ENCODE data around the gene BST1.

BST1 gene

GRCh38 chr4:15737255-15737654 is 34.4 kb downstream of the BST1 start:
- H3K4me1 ChIP-seq (ENCODE audit: control insufficient read depth, low read depth, low read length) = no peaks in the 10 kb centered on the region
- H3K27me3 ChIP-seq (ENCODE audit: control insufficient read depth, insufficient read depth, low read length) = no peaks in the 10 kb centered on the region
- no peaks in the 10 kb centered on the region for H3K36me3 ChIP-seq (ENCODE audit: control insufficient read depth, low read depth, low read length)
- no peak overlapping the region for H3K27ac ChIP-seq (ENCODE audit: low read length)
- no peak overlapping the region for H3K9ac ChIP-seq (ENCODE audit: low read length)
- no peaks in the 10 kb centered on the region for H3K9me3 ChIP-seq (ENCODE audit: control insufficient read depth, low read depth, low read length)
- H3K4me3 ChIP-seq (ENCODE audit: low read length) = no peak overlapping the region

DNA sequence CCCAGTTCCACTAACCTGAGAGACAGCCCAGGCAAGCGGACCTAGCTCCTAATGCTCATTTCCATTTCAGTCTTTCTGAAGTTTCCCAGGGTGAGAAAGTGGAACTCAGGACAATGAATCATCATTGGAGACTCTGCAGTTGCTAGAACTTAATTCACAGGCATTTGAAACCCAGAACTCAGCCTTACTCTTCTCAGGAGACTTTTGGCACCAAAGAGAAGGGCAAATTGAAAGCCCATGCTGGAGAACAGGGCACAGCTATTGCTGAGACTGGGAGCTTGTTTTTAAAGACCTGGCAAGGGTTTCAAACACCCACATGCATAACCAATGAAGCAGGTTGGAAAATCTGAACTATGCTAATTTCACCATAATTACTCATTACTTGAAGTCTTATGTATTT is 36.0 kb downstream of the BST1 start:
- no peaks in the 10 kb centered on the region for H3K4me1 ChIP-seq (ENCODE audit: control insufficient read depth, low read depth, low read length)
- no peak overlapping the region for H3K4me3 ChIP-seq (ENCODE audit: low read length)
- H3K9ac ChIP-seq (ENCODE audit: low read length) = no peak overlapping the region
- no peaks in the 10 kb centered on the region for H3K9me3 ChIP-seq (ENCODE audit: control insufficient read depth, low read depth, low read length)
- no peaks in the 10 kb centered on the region for H3K36me3 ChIP-seq (ENCODE audit: control insufficient read depth, low read depth, low read length)
- no peak overlapping the region for H3K27ac ChIP-seq (ENCODE audit: low read length)
- H3K27me3 ChIP-seq (ENCODE audit: control insufficient read depth, insufficient read depth, low read length) = no peaks in the 10 kb centered on the region

DNA sequence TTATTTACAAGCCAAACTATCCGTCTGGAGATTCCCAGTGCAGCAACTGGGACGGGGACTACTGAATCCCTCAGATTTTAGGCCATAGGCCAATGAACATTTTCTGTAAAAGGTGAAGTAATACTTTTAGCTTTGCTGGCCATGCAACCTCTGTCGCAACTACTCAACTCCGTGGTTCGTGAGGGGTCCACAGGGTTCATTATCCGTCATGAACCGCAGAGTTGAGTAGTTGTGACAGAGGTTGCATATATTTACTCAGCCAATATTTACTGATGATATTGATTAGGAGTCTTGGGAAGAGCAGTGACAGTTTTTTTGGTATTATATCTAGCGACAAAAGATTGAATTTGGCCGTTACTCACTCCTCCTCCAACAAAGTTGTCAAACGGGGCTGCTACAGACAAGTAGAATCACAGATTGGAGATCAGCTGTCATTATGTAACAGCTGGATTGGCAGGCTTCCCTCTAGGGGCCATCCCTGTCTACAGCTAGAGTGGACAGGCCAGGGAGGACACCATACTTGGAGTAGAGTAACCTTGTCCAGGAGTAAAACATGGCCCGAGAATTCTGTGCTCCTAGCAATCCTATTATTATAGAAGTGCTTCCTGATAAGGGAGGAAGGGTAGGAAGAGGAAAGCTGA is 38.0 kb downstream of the BST1 start:
- Histone ChIP-seq H3K4me1 (ENCODE audit: control insufficient read depth, low read depth, low read length) (no peaks in the 10 kb centered on the region), H3K9ac (ENCODE audit: low read length) (no peak overlapping the region), H3K4me3 (ENCODE audit: low read length) (no peak overlapping the region), H3K36me3 (ENCODE audit: control insufficient read depth, low read depth, low read length) (no peaks in the 10 kb centered on the region), H3K9me3 (ENCODE audit: control insufficient read depth, low read depth, low read length) (no peaks in the 10 kb centered on the region), H3K27ac (ENCODE audit: low read length) (no peak overlapping the region), H3K27me3 (ENCODE audit: control insufficient read depth, insufficient read depth, low read length) (no peaks in the 10 kb centered on the region)

- Histone ChIP-seq H3K9me3 (ENCODE audit: control insufficient read depth, low read depth, low read length) (no peaks in the 10 kb centered on the region), H3K4me1 (ENCODE audit: control insufficient read depth, low read depth, low read length) (no peaks in the 10 kb centered on the region), H3K27ac (ENCODE audit: low read length) (no peak overlapping the region), H3K27me3 (ENCODE audit: control insufficient read depth, insufficient read depth, low read length) (no peaks in the 10 kb centered on the region), H3K36me3 (ENCODE audit: control insufficient read depth, low read depth, low read length) (no peaks in the 10 kb centered on the region), H3K4me3 (ENCODE audit: low read length) (no peak overlapping the region), H3K9ac (ENCODE audit: low read length) (no peak overlapping the region)
Measured at GRCh38 chr4:15742083-15742582, 39.3 kb downstream of the BST1 start.

GRCh38 chr4:15742637-15743036 is 39.8 kb downstream of the BST1 start:
- H3K9ac ChIP-seq (ENCODE audit: low read length) = no peak overlapping the region
- no peaks in the 10 kb centered on the region for H3K36me3 ChIP-seq (ENCODE audit: control insufficient read depth, low read depth, low read length)
- no peaks in the 10 kb centered on the region for H3K4me1 ChIP-seq (ENCODE audit: control insufficient read depth, low read depth, low read length)
- no peak overlapping the region for H3K4me3 ChIP-seq (ENCODE audit: low read length)
- no peaks in the 10 kb centered on the region for H3K27me3 ChIP-seq (ENCODE audit: control insufficient read depth, insufficient read depth, low read length)
- H3K9me3 ChIP-seq (ENCODE audit: control insufficient read depth, low read depth, low read length) = no peaks in the 10 kb centered on the region
- no peak overlapping the region for H3K27ac ChIP-seq (ENCODE audit: low read length)

GRCh38 chr4:15744016-15744545 is 41.2 kb downstream of the BST1 start:
- Histone ChIP-seq H3K27me3 (ENCODE audit: control insufficient read depth, insufficient read depth, low read length) (no peaks in the 10 kb centered on the region), H3K9me3 (ENCODE audit: control insufficient read depth, low read depth, low read length) (no peaks in the 10 kb centered on the region), H3K4me1 (ENCODE audit: control insufficient read depth, low read depth, low read length) (no peaks in the 10 kb centered on the region), H3K4me3 (ENCODE audit: low read length) (no peak overlapping the region), H3K36me3 (ENCODE audit: control insufficient read depth, low read depth, low read length) (no peaks in the 10 kb centered on the region), H3K27ac (ENCODE audit: low read length) (no peak overlapping the region), H3K9ac (ENCODE audit: low read length) (no peak overlapping the region)

- Histone ChIP-seq H3K9ac (ENCODE audit: low read length) (no peak overlapping the region), H3K27me3 (ENCODE audit: control insufficient read depth, insufficient read depth, low read length) (no peaks in the 10 kb centered on the region), H3K9me3 (ENCODE audit: control insufficient read depth, low read depth, low read length) (no peaks in the 10 kb centered on the region), H3K4me1 (ENCODE audit: control insufficient read depth, low read depth, low read length) (no peaks in the 10 kb centered on the region), H3K4me3 (ENCODE audit: low read length) (no peak overlapping the region), H3K27ac (ENCODE audit: low read length) (no peak overlapping the region), H3K36me3 (ENCODE audit: control insufficient read depth, low read depth, low read length) (no peaks in the 10 kb centered on the region)
Measured at GRCh38 chr4:15746110-15746509, 43.2 kb downstream of the BST1 start.

- Histone ChIP-seq H3K36me3 (ENCODE audit: control insufficient read depth, low read depth, low read length) (no peaks in the 10 kb centered on the region), H3K9me3 (ENCODE audit: control insufficient read depth, low read depth, low read length) (no peaks in the 10 kb centered on the region), H3K4me1 (ENCODE audit: control insufficient read depth, low read depth, low read length) (no peaks in the 10 kb centered on the region), H3K27me3 (ENCODE audit: control insufficient read depth, insufficient read depth, low read length) (no peaks in the 10 kb centered on the region), H3K9ac (ENCODE audit: low read length) (no peak overlapping the region), H3K27ac (ENCODE audit: low read length) (no peak overlapping the region), H3K4me3 (ENCODE audit: low read length) (no peak overlapping the region)
Measured at GRCh38 chr4:15749001-15749400, 46.1 kb downstream of the BST1 start.

DNA sequence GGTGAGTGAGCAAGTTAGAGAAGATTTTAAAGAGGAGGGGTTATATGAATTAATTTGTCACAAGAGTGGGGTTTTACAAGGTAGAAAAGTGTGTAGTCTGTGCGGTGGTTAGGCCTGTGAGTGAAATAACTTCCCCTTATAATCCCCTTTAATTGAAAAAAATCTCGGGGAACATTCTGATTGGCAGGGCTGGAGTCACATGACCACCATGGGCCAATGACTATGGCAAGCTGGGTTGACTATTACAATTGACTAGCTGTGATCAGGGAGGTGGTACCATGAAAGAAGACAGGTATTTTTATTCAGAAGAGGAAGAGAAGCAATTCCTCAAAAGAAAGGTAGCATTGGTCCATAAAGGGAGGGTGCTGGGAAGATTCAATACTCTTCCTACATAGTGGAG is 48.3 kb downstream of the BST1 start:
- no peak overlapping the region for H3K4me3 ChIP-seq (ENCODE audit: low read length)
- H3K27ac ChIP-seq (ENCODE audit: low read length) = no peak overlapping the region
- no peaks in the 10 kb centered on the region for H3K4me1 ChIP-seq (ENCODE audit: control insufficient read depth, low read depth, low read length)
- no peaks in the 10 kb centered on the region for H3K9me3 ChIP-seq (ENCODE audit: control insufficient read depth, low read depth, low read length)
- H3K27me3 ChIP-seq (ENCODE audit: control insufficient read depth, insufficient read depth, low read length) = no peaks in the 10 kb centered on the region
- H3K36me3 ChIP-seq (ENCODE audit: control insufficient read depth, low read depth, low read length) = no peaks in the 10 kb centered on the region
- no peak overlapping the region for H3K9ac ChIP-seq (ENCODE audit: low read length)

DNA sequence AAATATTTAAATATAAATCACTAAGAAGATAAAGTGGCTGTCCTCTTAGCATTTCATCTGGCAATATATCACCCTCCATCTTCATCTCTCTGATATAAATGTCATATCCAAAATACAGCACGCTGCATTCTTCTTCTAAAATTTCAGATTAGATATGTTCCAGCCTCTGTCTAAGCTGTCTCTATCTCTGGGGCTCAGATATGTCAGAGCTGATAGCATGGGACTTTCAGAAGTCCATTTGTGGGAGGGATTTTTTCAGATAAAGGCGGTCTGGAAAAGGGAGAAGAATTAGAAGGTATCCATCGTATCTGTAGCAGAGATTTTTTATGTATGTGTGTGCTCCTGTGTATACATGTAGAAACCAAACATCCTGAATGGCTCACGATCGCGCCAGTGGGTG is 50.2 kb downstream of the BST1 start:
- Histone ChIP-seq H3K9me3 (ENCODE audit: control insufficient read depth, low read depth, low read length) (no peaks in the 10 kb centered on the region), H3K9ac (ENCODE audit: low read length) (no peak overlapping the region), H3K4me3 (ENCODE audit: low read length) (no peak overlapping the region), H3K27me3 (ENCODE audit: control insufficient read depth, insufficient read depth, low read length) (no peaks in the 10 kb centered on the region), H3K36me3 (ENCODE audit: control insufficient read depth, low read depth, low read length) (no peaks in the 10 kb centered on the region), H3K4me1 (ENCODE audit: control insufficient read depth, low read depth, low read length) (no peaks in the 10 kb centered on the region), H3K27ac (ENCODE audit: low read length) (no peak overlapping the region)

DNA sequence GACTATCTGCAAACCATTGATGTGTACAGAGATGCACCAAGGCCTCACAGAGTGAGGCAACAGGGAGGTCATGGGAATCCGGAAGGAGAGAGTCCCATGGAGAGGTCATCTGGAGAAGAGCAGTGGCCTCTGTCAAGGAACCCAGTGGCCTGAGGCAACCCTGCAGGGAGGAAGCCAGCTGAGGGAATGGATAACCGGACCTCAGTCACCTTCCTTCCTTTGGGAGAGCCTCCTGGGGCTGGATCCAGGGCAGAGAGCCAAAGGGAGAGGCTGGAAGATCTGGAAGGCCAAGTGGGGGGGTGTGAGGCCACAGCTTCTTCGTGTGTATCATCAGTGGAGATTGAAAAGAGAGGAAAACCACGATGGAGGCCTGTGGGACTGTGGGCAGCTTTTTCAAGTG is 50.9 kb downstream of the BST1 start:
- Histone ChIP-seq H3K27ac (ENCODE audit: low read length) (no peak overlapping the region), H3K9me3 (ENCODE audit: control insufficient read depth, low read depth, low read length) (no peaks in the 10 kb centered on the region), H3K4me3 (ENCODE audit: low read length) (no peak overlapping the region), H3K9ac (ENCODE audit: low read length) (no peak overlapping the region), H3K36me3 (ENCODE audit: control insufficient read depth, low read depth, low read length) (no peaks in the 10 kb centered on the region), H3K27me3 (ENCODE audit: control insufficient read depth, insufficient read depth, low read length) (no peaks in the 10 kb centered on the region), H3K4me1 (ENCODE audit: control insufficient read depth, low read depth, low read length) (no peaks in the 10 kb centered on the region)

DNA sequence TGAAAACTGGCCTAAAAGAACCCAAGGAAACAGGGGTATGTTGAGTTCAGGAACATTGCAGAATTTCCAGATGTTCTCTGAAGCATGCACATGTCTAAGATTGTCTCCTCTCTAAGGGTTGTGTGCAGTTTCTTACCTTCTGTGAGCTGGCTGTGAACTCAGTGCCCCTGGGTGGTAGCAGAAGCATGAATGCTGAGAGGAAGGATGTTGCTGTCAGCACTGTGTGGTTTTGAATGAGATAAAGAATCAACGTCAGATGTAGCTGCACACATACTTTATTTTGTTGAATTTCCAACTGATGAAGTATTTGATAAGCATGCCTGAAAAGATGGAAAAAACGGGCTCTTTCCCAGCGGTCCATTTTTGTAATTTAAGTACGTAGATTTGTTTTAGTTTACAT is 51.5 kb downstream of the BST1 start:
- Histone ChIP-seq H3K27ac (ENCODE audit: low read length) (no peak overlapping the region), H3K4me3 (ENCODE audit: low read length) (no peak overlapping the region)

More for the DNA sequence above, 51.5 kb downstream of the BST1 start:
- Histone ChIP-seq H3K9me3 (ENCODE audit: control insufficient read depth, low read depth, low read length) (no peaks in the 10 kb centered on the region), H3K36me3 (ENCODE audit: control insufficient read depth, low read depth, low read length) (no peaks in the 10 kb centered on the region), H3K27me3 (ENCODE audit: control insufficient read depth, insufficient read depth, low read length) (no peaks in the 10 kb centered on the region), H3K4me1 (ENCODE audit: control insufficient read depth, low read depth, low read length) (no peaks in the 10 kb centered on the region), H3K9ac (ENCODE audit: low read length) (no peak overlapping the region)
